GM12878 (cell line): ENCODE results near the gene C1QBP. TPM values are rescaled to one million over a fixed set of nuclear protein-coding genes. Genes with fewer than 3 reads are reported as not detected.
"Not testable (repeated sequence)": the region's sequence is repeated elsewhere in the genome, so short reads cannot be mapped to it uniquely, and the experiment has no call there.

Experiments
- ATAC-seq: fragments of 200-7000 bp; cut with Tn5 transposase; 3 replicates; pipeline ENCODE4 v1.9.1; 2020; ENCODE audit warnings: mild to moderate bottlenecking, moderate library complexity
- BruUV-seq: library from RNA; stranded (reverse); fragments of 400-500 nt; replicated peaks from 2 replicates; lab custom pipeline; 2021; lab: Mats Ljungman, UMichigan
- CTCF ChIA-PET: fragments of 300-600 bp; sonication (Branson Sonifier 250); formaldehyde crosslinking; extraction: SDS; loops from one replicate; lab custom pipeline; 2021; ENCODE audit warnings: inconsistent platforms; lab: Yijun Ruan, JAX
- POLR2A ChIA-PET: fragments of 350-600 bp; formaldehyde crosslinking; extraction: SDS; loops from one replicate; lab custom pipeline; 2021; ENCODE audit warnings: inconsistent platforms; lab: Charles Lee
- RAD21 ChIA-PET: fragments of 300-600 bp; sonication (Branson Sonifier 250); formaldehyde crosslinking; loops from one replicate; lab custom pipeline; 2023; ENCODE audit warnings: antibody characterized with exemption; ENCODE audit not compliant: unreplicated experiment; lab: Charles Lee
- SMC1A ChIA-PET: fragments of 300-600 bp; sonication (Branson Sonifier 250); formaldehyde crosslinking; loops from one replicate; lab custom pipeline; 2023; ENCODE audit not compliant: unreplicated experiment, uncharacterized antibody; lab: Charles Lee
- DNase-seq: peaks from one replicate; pipeline ENCODE4 v3.0.0-alpha.2; 2011; ENCODE audit warnings: low read depth, low spot score
- FAIRE-seq: peaks from 3 replicates; lab custom pipeline; 2011; peaks lifted over from hg19 to GRCh38; lab: Jason Lieb, UNC
- H2AFZ ChIP-seq: 2 replicates; pipeline ENCODE4 v1.6.0; 2011; ENCODE audit warnings: low read depth, low read length, control low read depth; ENCODE audit not compliant: control insufficient read depth
- H3K27ac ChIP-seq: 2 replicates; pipeline ENCODE4 v1.5.1; 2011; ENCODE audit warnings: control low read depth; ENCODE audit not compliant: control insufficient read depth, insufficient read depth
- H3K27me3 ChIP-seq, 2 experiments: replicated peaks in 1 of 2; 2 replicates each; pipeline versions ENCODE4 v1.6.0 to v1.6.1; 2011; ENCODE audit warnings: low read length in 1 of 2; ENCODE audit not compliant: control insufficient read depth in 2 of 2, insufficient read depth in 2 of 2
- H3K36me3 ChIP-seq, 2 experiments: 2 replicates each; pipeline ENCODE4 v1.5.1; 2011; ENCODE audit warnings: low read length in 1 of 2; ENCODE audit not compliant: control insufficient read depth in 2 of 2, insufficient read depth in 2 of 2
- H3K4me1 ChIP-seq: 2 replicates; pipeline ENCODE4 v1.6.1; 2011; ENCODE audit warnings: mild to moderate bottlenecking, low read length, moderate library complexity, mixed read lengths; ENCODE audit not compliant: control insufficient read depth, insufficient read depth
- H3K4me2 ChIP-seq: 2 replicates; pipeline ENCODE4 v1.6.0; 2011; ENCODE audit warnings: control low read depth; ENCODE audit not compliant: control insufficient read depth, insufficient read depth
- H3K4me3 ChIP-seq: fragments of 200-600 bp; sonication (generic); 2 replicates; pipeline ENCODE4 v1.5.1; 2016
- H3K79me2 ChIP-seq: 2 replicates; pipeline ENCODE4 v1.6.0; 2011; ENCODE audit warnings: low read length; ENCODE audit not compliant: control insufficient read depth, insufficient read depth
- H3K9ac ChIP-seq: 2 replicates; pipeline ENCODE4 v1.8.0; 2011; ENCODE audit warnings: low read length, control low read depth, mixed read lengths; ENCODE audit not compliant: control insufficient read depth, insufficient read depth
- H3K9me3 ChIP-seq: replicated peaks from 3 replicates; pipeline ENCODE4 v1.5.1; 2011; ENCODE audit warnings: mild to moderate bottlenecking, low read length; ENCODE audit not compliant: control insufficient read depth, insufficient read depth
- H4K20me1 ChIP-seq: 2 replicates; pipeline ENCODE4 v1.6.0; 2011; ENCODE audit not compliant: control insufficient read depth, insufficient read depth
- BCLAF1 ChIP-seq: fragments of 450-650 bp; IDR thresholded peaks from 2 replicates; pipeline ENCODE4 v1.6.1; 2017; ENCODE audit warnings: antibody characterized with exemption, mild to moderate bottlenecking, moderate library complexity
- CUX1 ChIP-seq: IDR thresholded peaks from 2 replicates; pipeline ENCODE4 v1.6.1; 2012; ENCODE audit warnings: improper control_type of control experiment, low read depth, low read length; ENCODE audit not compliant: insufficient replicate concordance
- FOXM1 ChIP-seq: IDR thresholded peaks from 2 replicates; pipeline ENCODE4 v1.6.1; 2012; ENCODE audit warnings: low read depth, mild to moderate bottlenecking, inconsistent platforms, low read length, moderate library complexity
- IKZF2 ChIP-seq, 2 experiments: fragments of 450-650 bp; IDR thresholded peaks; 2 replicates each; pipeline ENCODE4 v1.6.1; 2017; ENCODE audit warnings: mild to moderate bottlenecking in 2 of 2, moderate library complexity in 2 of 2
- KLF5 ChIP-seq: fragments of 450-650 bp; IDR thresholded peaks from 2 replicates; pipeline ENCODE4 v1.6.1; 2014; ENCODE audit warnings: mild to moderate bottlenecking; ENCODE audit not compliant: partially characterized antibody
- MAX ChIP-seq: IDR thresholded peaks from 2 replicates; pipeline ENCODE4 v1.6.1; 2012; ENCODE audit warnings: low read depth, low read length, improper control_type of control experiment
- MTA3 ChIP-seq: IDR thresholded peaks from 2 replicates; pipeline ENCODE4 v1.6.1; 2012; ENCODE audit warnings: low read length, inconsistent platforms, borderline replicate concordance
- WGBS: methylation state at CpG from one replicate; pipeline ENCODE4 v1.1.6; 2016; ENCODE audit warnings: low lambda C conversion rate; ENCODE audit not compliant: insufficient replicate concordance, insufficient coverage; ENCODE audit errors: missing lambda C conversion rate; 5-methylcytosine and 5-hydroxymethylcytosine counted together
- in situ Hi-C: fragments of 300-500 bp; cut with MboI; formaldehyde crosslinking; loops from 9 replicates; pipeline ENCODE4 v1.14.3; 2018; ENCODE audit warnings: mixed read lengths
- intact Hi-C: fragments of 100-400 bp; cut with micrococcal nuclease; formaldehyde crosslinking; loops from one replicate; pipeline ENCODE4 v1.14.2; 2022; ENCODE audit not compliant: unreplicated experiment
- polyA plus RNA-seq, 11 experiments: library from polyadenylated mRNA; depleted of rRNA in 4 of 11; unstranded in 6 of 11; stranded (reverse) in 5 of 11; fragments of >200 nt; fragmentation: Nextera tagmentation in 4 of 11; fragmentation: Illumina TruSeq in 1 of 11; extraction: Ambion mirVana in 4 of 11; extraction: Trizol in 1 of 11; gene quantifications; 1 replicate in 1 of 11; 2 replicates in 10 of 11; pipeline versions ENCODE4 v1.2.1 to v1.2.3, GENCODE V29; 2011 to 2016; ENCODE audit warnings: inconsistent platforms in 2 of 11, missing spikeins in 2 of 11, low read depth in 1 of 11
- total RNA-seq, 4 experiments: library from RNA; depleted of rRNA in 3 of 4; stranded (reverse); fragments of >200 nt in 3 of 4; fragmentation: Illumina TruSeq in 1 of 4; extraction: Trizol in 1 of 4; gene quantifications; 2 replicates each; pipeline versions ENCODE4 v1.2.1 to v1.2.3, GENCODE V29; 2013 to 2021

The C1QBP gene
- total and polyA plus RNA-seq, 10 of the 15 experiments (the other 5 are each of a cell fraction or from before 2014, with no cell fraction given): 124 to 989 (median 429) TPM

- H3K27ac ChIP-seq, H3K4me2 ChIP-seq, SMC1A ChIA-PET, CTCF ChIA-PET, FAIRE-seq, POLR2A ChIA-PET, H3K4me3 ChIP-seq, H3K79me2 ChIP-seq, H3K4me1 ChIP-seq, H3K9ac ChIP-seq, H3K9me3 ChIP-seq, intact Hi-C loops, H4K20me1 ChIP-seq, H3K27me3 ChIP-seq, DNase-seq, ATAC-seq, H2AFZ ChIP-seq, in situ Hi-C loops: not testable (repeated sequence)
- peaks cover 29 to 37% of the 10 kb centered on the region in 2 experiments for H3K36me3 ChIP-seq
- TSS peak; percentile 22 for BruUV-seq
- 0 out of 2 replicates have a peak, but pooled peaks have one; percentile 2 for TF ChIP-seq MTA3
- 100% methylated on average over 5 of the region's 5 CpGs for WGBS
- RAD21 ChIA-PET: interaction anchor here (0.7 to 1.6 kb wide), 2 partner anchors 12 to 1115 kb away, joined by 3 to 6 read pairs; partner anchors contain the start of gene NUP88
Observed at GRCh38 chr17:5431234-5431633, 7.7 kb downstream of the C1QBP start.

- RAD21 ChIA-PET: interaction anchor here (0.7 to 1.6 kb wide), 2 partner anchors 11 to 1115 kb away, joined by 3 to 6 read pairs; partner anchors contain the start of gene NUP88
- no peaks in the 10 kb centered on the region for H3K27me3 ChIP-seq
- intact Hi-C loops (no loop called here), in situ Hi-C loops (no loop called here)
- H3K4me1 ChIP-seq: 0 out of 2 replicates have a peak, but pooled peaks cover 4% of the 10 kb centered on the region
- no peak overlapping the region for H3K4me3 ChIP-seq
- POLR2A ChIA-PET: no interaction called here
- no peaks in the 10 kb centered on the region; the same call in 1 of the 2 replicates for H4K20me1 ChIP-seq
- H3K4me2 ChIP-seq: no peak overlapping the region
- no TSS peak for BruUV-seq
- ATAC-seq (no peak), DNase-seq (no peak), FAIRE-seq (no peak)
- H3K9me3 ChIP-seq: no peaks in the 10 kb centered on the region
- SMC1A ChIA-PET: no interaction called here
- WGBS: 89% methylated on average over 3 of the region's 3 CpGs
- no peak overlapping the region for H2AFZ ChIP-seq
- H3K79me2 ChIP-seq: peaks cover 6% of the 10 kb centered on the region
- peaks cover 33 to 42% of the 10 kb centered on the region in 2 experiments for H3K36me3 ChIP-seq
- no peak overlapping the region for H3K9ac ChIP-seq
- CTCF ChIA-PET: interaction anchor here (0.6 to 2.5 kb wide), 2 partner anchors 9 to 698 kb away, joined by 3 to 14 read pairs; partner anchors contain the start of gene C1QBP
- H3K27ac ChIP-seq: no peak overlapping the region
- no peak for TF ChIP-seq FOXM1
- TF ChIP-seq CUX1: no peak
- no peak for TF ChIP-seq MAX
- TF ChIP-seq BCLAF1: no peak
- TF ChIP-seq IKZF2 (IDR thresholded peaks at IDR 0.05): no peak
- no peak for TF ChIP-seq KLF5
Observed at GRCh38 chr17:5430413-5430999, 8.4 kb downstream of the C1QBP start.
